ENCODE results near the gene PGM5. TPM values are rescaled to one million over a fixed set of nuclear protein-coding genes. Genes with fewer than 3 reads are reported as not detected.

Gene PGM5
- total RNA-seq, 1 experiment from 2014 or later, result 0.13 TPM

- no peak for TF ChIP-seq AFF4 (CRISPR knock-in tag; IDR thresholded peaks at IDR 0.05; ENCODE audit: borderline replicate concordance)
- TF ChIP-seq RELA (CRISPR knock-in tag; IDR thresholded peaks at IDR 0.05; ENCODE audit: borderline replicate concordance), result no peak
- no peak for TF ChIP-seq ELF4 (CRISPR knock-in tag; IDR thresholded peaks at IDR 0.05; ENCODE audit: low read depth)
- TF ChIP-seq ZNF317 (CRISPR knock-in tag; IDR thresholded peaks at IDR 0.05; ENCODE audit: borderline replicate concordance, low read depth), result no peak
- TF ChIP-seq MYBL2 (CRISPR knock-in tag; IDR thresholded peaks at IDR 0.05), result no peak
- TF ChIP-seq ZSCAN18 (CRISPR knock-in tag; IDR thresholded peaks at IDR 0.05), result no peak
- TF ChIP-seq ZNF416 (CRISPR knock-in tag; IDR thresholded peaks at IDR 0.05), result no peak
- no peak for TF ChIP-seq SMAD4 (CRISPR knock-in tag; IDR thresholded peaks at IDR 0.05)
- TF ChIP-seq JUN (CRISPR knock-in tag; IDR thresholded peaks at IDR 0.05), result no peak
These were observed 191.8 kb downstream of the PGM5 start (continued) for GRCh38 chr9:68548241-68548640.

GRCh38 chr9:68551191-68551590 lies 194.8 kb downstream of the PGM5 start:
- no peak overlapping the region for H3K4me3 Mint-ChIP-seq
- peaks cover 21% of the 10 kb centered on the region for H3K27me3 Mint-ChIP-seq (ENCODE audit: low read depth)
- H3K9me3 Mint-ChIP-seq, result no peaks in the 10 kb centered on the region
- no peak for DNase-seq (ENCODE audit: low spot score)
- ChIA-PET POLR2A (no interaction called here), CTCF (interaction anchor here (0.5 to 1.2 kb wide), 2 partner anchors 9 to 529 kb away, joined by 4 to 9 read pairs; no protein-coding TSS in a partner anchor)
- no peak for ATAC-seq
- no peaks in the 10 kb centered on the region for H3K36me3 Mint-ChIP-seq
- H3K4me1 Mint-ChIP-seq, result peaks cover 6% of the 10 kb centered on the region
- H3K27ac Mint-ChIP-seq, result no peak overlapping the region
- no peak for TF ChIP-seq ZBTB21 (CRISPR knock-in tag; IDR thresholded peaks at IDR 0.05; ENCODE audit: borderline replicate concordance)
- no peak for TF ChIP-seq CREM (CRISPR knock-in tag; IDR thresholded peaks at IDR 0.05)
- no peak for TF ChIP-seq AR (CRISPR knock-in tag; IDR thresholded peaks at IDR 0.05)
- no peak for TF ChIP-seq TP53 (CRISPR knock-in tag; IDR thresholded peaks at IDR 0.05)
- TF ChIP-seq NR3C1 (CRISPR knock-in tag; conservative IDR thresholded peaks at IDR 0.05; ENCODE audit: low read depth), result no peak
- TF ChIP-seq ZNF671 (CRISPR knock-in tag; IDR thresholded peaks at IDR 0.05), result no peak
- no peak for TF ChIP-seq RELA (CRISPR knock-in tag; IDR thresholded peaks at IDR 0.05; ENCODE audit: borderline replicate concordance)
- no peak for TF ChIP-seq ZNF219 (CRISPR knock-in tag; IDR thresholded peaks at IDR 0.05; ENCODE audit: borderline replicate concordance)
- TF ChIP-seq ZNF512 (CRISPR knock-in tag; IDR thresholded peaks at IDR 0.05; ENCODE audit: borderline replicate concordance), result no peak
- no peak for TF ChIP-seq USF1 (CRISPR knock-in tag; IDR thresholded peaks at IDR 0.05)
- no peak for TF ChIP-seq ZBTB43 (CRISPR knock-in tag; IDR thresholded peaks at IDR 0.05)
- TF ChIP-seq JAZF1 (CRISPR knock-in tag; IDR thresholded peaks at IDR 0.05), result no peak
- TF ChIP-seq SOX15 (CRISPR knock-in tag; IDR thresholded peaks at IDR 0.05), result no peak
- TF ChIP-seq ZNF138 (CRISPR knock-in tag; conservative IDR thresholded peaks at IDR 0.05), result no peak
- TF ChIP-seq OVOL2 (CRISPR knock-in tag; IDR thresholded peaks at IDR 0.05; ENCODE audit: borderline replicate concordance), result no peak
- TF ChIP-seq USF2 (CRISPR knock-in tag; IDR thresholded peaks at IDR 0.05), result no peak
- no peak for TF ChIP-seq ELF4 (CRISPR knock-in tag; IDR thresholded peaks at IDR 0.05; ENCODE audit: low read depth)
- TF ChIP-seq ESRRA (CRISPR knock-in tag; IDR thresholded peaks at IDR 0.05; ENCODE audit: borderline replicate concordance), result no peak
